EH (cell line): ENCODE results near the gene ACOXL.
"Not testable (repeated sequence)": the region's sequence is repeated elsewhere in the genome, so short reads cannot be mapped to it uniquely, and the experiment has no call there.

Source experiments
- DNase-seq: peaks from one replicate; pipeline ENCODE4 v3.0.0-alpha.2; 2015; ENCODE audit warnings: low read depth

ACOXL gene

GRCh38 chr2:111061191-111061590 lies 328.8 kb downstream of the ACOXL start:
- no peak for DNase-seq

- no peak for DNase-seq
Observed at GRCh38 chr2:111062417-111062816, 330.0 kb downstream of the ACOXL start.

- DNase-seq: no peak
Observed at GRCh38 chr2:111066062-111066593, 333.8 kb downstream of the ACOXL start.

GRCh38 chr2:111068435-111069058 lies 336.2 kb downstream of the ACOXL start:
- DNase-seq: no peak

GRCh38 chr2:111069722-111070121 lies 337.3 kb downstream of the ACOXL start:
- no peak for DNase-seq

- DNase-seq: peak; percentile 85
Observed at GRCh38 chr2:111071600-111072171, 339.3 kb downstream of the ACOXL start.

GRCh38 chr2:111072220-111072871 lies 340.0 kb downstream of the ACOXL start:
- peak; percentile 90 for DNase-seq

- not testable (repeated sequence) for DNase-seq
Observed at GRCh38 chr2:111082659-111083058, 350.3 kb downstream of the ACOXL start.

- no peak for DNase-seq
Observed at GRCh38 chr2:111091811-111092211, 359.4 kb downstream of the ACOXL start.

- DNase-seq: no peak
Observed at GRCh38 chr2:111094691-111095090, 362.3 kb downstream of the ACOXL start.

GRCh38 chr2:111095434-111095833 lies 363.1 kb downstream of the ACOXL start:
- DNase-seq: no peak

- no peak for DNase-seq
Observed at GRCh38 chr2:111099402-111099801, 367.0 kb downstream of the ACOXL start.

- DNase-seq: no peak
Observed at GRCh38 chr2:111100087-111100764, 367.9 kb downstream of the ACOXL start.

- peak; percentile 9 for DNase-seq
Observed at GRCh38 chr2:111100765-111101162, 368.4 kb downstream of the ACOXL start.

GRCh38 chr2:111101592-111101991 lies 369.2 kb downstream of the ACOXL start:
- DNase-seq: no peak

- DNase-seq: no peak
Observed at GRCh38 chr2:111102216-111102615, 369.8 kb downstream of the ACOXL start.

GRCh38 chr2:111105926-111106325 lies 373.6 kb downstream of the ACOXL start:
- DNase-seq: no peak

- DNase-seq: no peak
Observed at GRCh38 chr2:111106706-111107105, 374.3 kb downstream of the ACOXL start.

GRCh38 chr2:111108745-111109271 lies 376.4 kb downstream of the ACOXL start:
- no peak for DNase-seq

GRCh38 chr2:111111101-111111755 lies 378.9 kb downstream of the ACOXL start:
- DNase-seq: no peak

- no peak for DNase-seq
Observed at GRCh38 chr2:111113838-111114237, 381.5 kb downstream of the ACOXL start.
